Stimulated activated CD4-positive, alpha-beta T cell treated with anti-CD3 and anti-CD28 coated beads, Interleukin-12 subunit alpha, Interleukin-12 subunit beta, amount 100 ng/mL, for 4 hours (primary cell): ENCODE results near the gene NOD2.

Experiments used
- DNase-seq: peaks from one replicate; pipeline ENCODE4 v3.0.0-alpha.2; 2020

NOD2 gene

GRCh38 chr16:50718061-50718760 lies 24.8 kb downstream of the NOD2 start:
- DNase-seq = no peak

- no peak for DNase-seq
Observed at GRCh38 chr16:50718761-50719400, 25.5 kb downstream of the NOD2 start.

- DNase-seq = no peak
Observed at GRCh38 chr16:50719401-50720337, 26.3 kb downstream of the NOD2 start.

- DNase-seq = no peak
Observed at GRCh38 chr16:50721549-50722404, 28.4 kb downstream of the NOD2 start.

GRCh38 chr16:50722405-50722737 lies 29.0 kb downstream of the NOD2 start:
- no peak for DNase-seq

- DNase-seq = no peak
Observed at GRCh38 chr16:50722960-50723359, 29.6 kb downstream of the NOD2 start.

- no peak for DNase-seq
Observed at GRCh38 chr16:50724306-50724705, 30.9 kb downstream of the NOD2 start.

- no peak for DNase-seq
Observed at GRCh38 chr16:50731130-50731988, 38.0 kb downstream of the NOD2 start.

GRCh38 chr16:50731989-50732832 lies 38.8 kb downstream of the NOD2 start:
- no peak for DNase-seq

- no peak for DNase-seq
Observed at GRCh38 chr16:50733468-50733867, 40.1 kb downstream of the NOD2 start.

- no peak for DNase-seq
Observed at GRCh38 chr16:50735629-50736122, 42.3 kb downstream of the NOD2 start.

- DNase-seq = no peak
Observed at GRCh38 chr16:50736448-50736847, 43.0 kb downstream of the NOD2 start.

- DNase-seq = no peak
Observed at GRCh38 chr16:50737420-50737959, 44.1 kb downstream of the NOD2 start.

- no peak for DNase-seq
Observed at GRCh38 chr16:50739031-50739430, 45.6 kb downstream of the NOD2 start.

GRCh38 chr16:50740736-50741135 lies 47.3 kb downstream of the NOD2 start:
- DNase-seq = no peak

- no peak for DNase-seq
Observed at GRCh38 chr16:50741225-50741780, 47.9 kb downstream of the NOD2 start.

GRCh38 chr16:50741781-50742575 lies 48.6 kb downstream of the NOD2 start, which contains the start of gene CYLD:
CYLD (plus strand) TSS chr16:50742086; CDS start chr16:50749699, 7,613 bp downstream.
- DNase-seq = peak; percentile 98

GRCh38 chr16:50742576-50743200 lies 49.3 kb downstream of the NOD2 start:
- peak; percentile 32 for DNase-seq
